Calu3 (cell line): ENCODE measurements around the gene CTBP1. TPM values are rescaled to one million over a fixed set of nuclear protein-coding genes. Genes with fewer than 3 reads are reported as not detected.

ENCODE experiments used
- BruUV-seq: library from RNA; stranded (reverse); fragments of 400-500 nt; replicated peaks from 2 replicates; lab custom pipeline; 2021; lab: Mats Ljungman, UMichigan
- CTCF ChIA-PET: fragments of 300-600 bp; sonication (Branson Sonifier 250); formaldehyde crosslinking; loops from one replicate; lab custom pipeline; 2022; ENCODE audit warnings: antibody characterized with exemption; lab: Charles Lee
- DNase-seq: peaks from one replicate; pipeline ENCODE4 v3.0.0; 2022
- H3K27ac Mint-ChIP-seq: one replicate; pipeline ENCODE4 v1.8.0; 2022; ENCODE audit warnings: mixed read lengths; ENCODE audit not compliant: unreplicated experiment
- H3K27me3 Mint-ChIP-seq: one replicate; pipeline ENCODE4 v1.8.0; 2022; ENCODE audit warnings: mixed read lengths; ENCODE audit not compliant: unreplicated experiment
- H3K36me3 Mint-ChIP-seq: one replicate; pipeline ENCODE4 v1.8.0; 2022; ENCODE audit warnings: mild to moderate bottlenecking, moderate library complexity, mixed read lengths; ENCODE audit not compliant: insufficient read depth, unreplicated experiment
- H3K4me1 Mint-ChIP-seq: one replicate; pipeline ENCODE4 v1.8.0; 2022; ENCODE audit warnings: mild to moderate bottlenecking, low read depth, mixed read lengths; ENCODE audit not compliant: unreplicated experiment
- H3K4me3 Mint-ChIP-seq: one replicate; pipeline ENCODE4 v1.8.0; 2022; ENCODE audit warnings: mild to moderate bottlenecking, low read depth, moderate library complexity, mixed read lengths; ENCODE audit not compliant: unreplicated experiment
- H3K9me3 Mint-ChIP-seq: one replicate; pipeline ENCODE4 v1.8.0; 2022; ENCODE audit warnings: low read depth, mixed read lengths; ENCODE audit not compliant: unreplicated experiment
- intact Hi-C: fragments of 100-400 bp; cut with micrococcal nuclease; formaldehyde crosslinking; loops from one replicate; pipeline ENCODE4 v1.10.0; 2022; ENCODE audit not compliant: unreplicated experiment
- total RNA-seq: library from RNA; stranded (reverse); gene quantifications from 2 replicates; pipeline ENCODE4 v1.2.3, GENCODE V29; 2022
- TF ChIP-seq, protein P1 (sequence below): fragments of 200-600 bp; IDR thresholded peaks from one replicate; pipeline ENCODE4 v1.8.0; 2022; ENCODE audit warnings: antibody characterized with exemption; ENCODE audit not compliant: unreplicated experiment

The CTBP1 gene
- total RNA-seq, 1 experiment from 2014 or later = 115 TPM

DNA sequence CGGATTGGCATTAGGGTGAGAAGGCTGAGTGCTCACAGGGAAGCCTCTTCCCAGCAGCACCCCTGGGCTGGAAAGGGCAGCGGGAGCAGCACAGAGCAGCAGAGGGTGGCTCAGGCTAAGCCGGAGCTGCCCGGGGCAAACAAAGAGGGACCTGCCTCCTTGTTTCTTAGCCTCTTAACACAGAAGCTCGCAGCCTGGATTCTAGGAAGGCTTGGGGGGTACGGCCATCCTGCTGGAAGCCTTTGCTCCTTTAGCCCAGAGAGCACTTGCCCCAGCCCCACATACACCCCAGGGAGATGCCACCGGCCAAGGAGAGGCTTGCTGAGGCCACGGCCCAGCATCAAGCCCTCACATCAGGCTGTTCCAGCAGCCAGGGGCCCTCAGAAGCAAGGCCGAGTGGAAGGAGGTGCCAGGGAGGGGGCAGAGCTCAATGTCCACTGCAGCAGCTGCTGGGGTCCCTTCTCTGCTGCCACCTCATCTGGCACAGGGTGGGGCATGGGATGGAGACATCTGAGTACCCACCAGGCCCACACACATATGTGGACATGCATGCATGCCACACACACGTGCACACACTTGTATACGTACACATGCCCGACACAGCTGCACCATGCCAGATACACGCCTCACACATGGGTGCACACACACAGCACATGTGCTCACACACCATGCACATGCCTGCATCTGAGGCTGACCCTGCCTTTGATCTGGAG lies 56.3 kb downstream of the CTBP1 start:
- no peaks in the 10 kb centered on the region for H3K27me3 Mint-ChIP-seq
- TF ChIP-seq, protein P1, sequence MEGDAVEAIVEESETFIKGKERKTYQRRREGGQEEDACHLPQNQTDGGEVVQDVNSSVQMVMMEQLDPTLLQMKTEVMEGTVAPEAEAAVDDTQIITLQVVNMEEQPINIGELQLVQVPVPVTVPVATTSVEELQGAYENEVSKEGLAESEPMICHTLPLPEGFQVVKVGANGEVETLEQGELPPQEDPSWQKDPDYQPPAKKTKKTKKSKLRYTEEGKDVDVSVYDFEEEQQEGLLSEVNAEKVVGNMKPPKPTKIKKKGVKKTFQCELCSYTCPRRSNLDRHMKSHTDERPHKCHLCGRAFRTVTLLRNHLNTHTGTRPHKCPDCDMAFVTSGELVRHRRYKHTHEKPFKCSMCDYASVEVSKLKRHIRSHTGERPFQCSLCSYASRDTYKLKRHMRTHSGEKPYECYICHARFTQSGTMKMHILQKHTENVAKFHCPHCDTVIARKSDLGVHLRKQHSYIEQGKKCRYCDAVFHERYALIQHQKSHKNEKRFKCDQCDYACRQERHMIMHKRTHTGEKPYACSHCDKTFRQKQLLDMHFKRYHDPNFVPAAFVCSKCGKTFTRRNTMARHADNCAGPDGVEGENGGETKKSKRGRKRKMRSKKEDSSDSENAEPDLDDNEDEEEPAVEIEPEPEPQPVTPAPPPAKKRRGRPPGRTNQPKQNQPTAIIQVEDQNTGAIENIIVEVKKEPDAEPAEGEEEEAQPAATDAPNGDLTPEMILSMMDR = no peak
- DNase-seq = no peak
- no peaks in the 10 kb centered on the region for H3K9me3 Mint-ChIP-seq
- H3K4me3 Mint-ChIP-seq = no peak overlapping the region
- CTCF ChIA-PET = interaction anchor here (1.5 kb wide), 1 partner anchor 11 kb away, joined by 4 read pairs; no protein-coding TSS in a partner anchor
- no TSS peak for BruUV-seq
- no peaks in the 10 kb centered on the region for H3K36me3 Mint-ChIP-seq
- no peak overlapping the region for H3K27ac Mint-ChIP-seq
- no peaks in the 10 kb centered on the region for H3K4me1 Mint-ChIP-seq
- intact Hi-C loops = no loop called here

DNA sequence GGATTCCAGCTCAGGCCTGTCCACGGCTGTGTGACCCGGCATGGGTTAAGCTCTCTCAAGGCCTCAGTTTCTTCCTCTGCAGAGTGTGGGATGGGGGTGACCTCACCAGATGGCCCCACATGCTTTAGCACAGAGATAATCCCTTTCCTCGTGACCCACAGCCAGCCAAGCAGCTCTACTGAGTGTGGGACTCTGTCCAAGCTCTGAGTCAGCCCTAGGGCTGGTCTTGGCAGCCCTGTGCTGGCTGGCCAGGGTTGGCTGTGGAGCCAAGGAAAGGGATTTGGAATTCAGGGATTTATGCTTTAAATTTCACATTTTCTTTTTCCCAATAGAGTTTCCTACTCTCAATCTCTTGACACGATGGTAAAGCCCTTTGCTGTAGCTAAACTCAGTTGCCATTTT lies 56.8 kb downstream of the CTBP1 start:
- Mint-ChIP-seq H3K27me3 (no peaks in the 10 kb centered on the region), H3K4me3 (no peak overlapping the region), H3K27ac (no peak overlapping the region), H3K4me1 (no peaks in the 10 kb centered on the region), H3K36me3 (no peaks in the 10 kb centered on the region), H3K9me3 (no peaks in the 10 kb centered on the region)
- TF ChIP-seq, protein P1 = no peak
- intact Hi-C loops = no loop called here
- peak; percentile 66 for DNase-seq
- no TSS peak for BruUV-seq
- CTCF ChIA-PET = interaction anchor here (1.5 kb wide), 1 partner anchor 11 kb away, joined by 4 read pairs; no protein-coding TSS in a partner anchor

DNA sequence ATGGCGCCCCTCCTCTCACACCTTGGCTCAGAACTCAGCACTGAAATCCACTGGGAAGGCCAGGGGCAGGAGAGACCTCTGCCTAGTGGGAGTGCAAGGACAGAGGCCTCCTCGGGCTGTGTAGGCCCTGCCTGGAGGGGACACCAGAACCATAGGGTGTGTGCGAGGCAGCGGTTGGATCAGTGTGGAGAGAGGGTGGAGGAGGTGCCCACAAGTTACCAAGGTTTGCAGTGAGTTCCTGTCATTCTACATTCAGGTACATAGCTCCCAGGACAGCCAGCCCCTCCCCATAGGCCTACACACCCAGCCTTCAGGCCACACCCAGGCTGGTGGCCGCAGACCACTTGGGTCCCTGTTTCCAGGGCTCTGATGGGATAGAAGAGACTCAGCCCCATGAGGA lies 57.3 kb downstream of the CTBP1 start:
- DNase-seq = no peak
- Mint-ChIP-seq H3K4me1 (no peaks in the 10 kb centered on the region), H3K4me3 (no peak overlapping the region), H3K36me3 (no peaks in the 10 kb centered on the region), H3K27me3 (no peaks in the 10 kb centered on the region), H3K9me3 (no peaks in the 10 kb centered on the region), H3K27ac (peak overlapping the region; percentile 36)
- CTCF ChIA-PET = interaction anchor here (1.5 kb wide), 1 partner anchor 12 kb away, joined by 4 read pairs; no protein-coding TSS in a partner anchor
- BruUV-seq = no TSS peak
- TF ChIP-seq, protein P1 = no peak
- intact Hi-C loops = no loop called here

DNA sequence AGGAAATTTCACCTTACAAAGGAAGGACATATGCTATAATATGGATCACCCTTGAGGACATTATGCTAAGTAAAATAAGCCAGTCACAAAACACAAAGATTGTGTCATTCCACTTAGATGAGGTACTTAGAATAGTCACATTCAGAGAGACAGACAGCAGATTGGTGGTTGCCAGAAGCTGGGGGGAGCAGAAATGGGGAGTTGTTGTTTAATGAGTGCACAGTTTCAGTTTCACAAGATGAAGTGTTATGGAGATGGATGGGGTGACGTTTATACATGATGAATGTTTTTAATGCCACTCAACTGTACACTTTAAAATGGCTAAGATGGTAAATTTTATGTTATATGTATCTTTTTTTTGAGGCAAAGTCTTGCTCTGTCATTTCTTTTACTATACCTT lies 61.7 kb downstream of the CTBP1 start:
- BruUV-seq = no TSS peak
- TF ChIP-seq, protein P1 = no peak
- CTCF ChIA-PET = no interaction called here
- Mint-ChIP-seq H3K27ac (no peak overlapping the region), H3K27me3 (no peaks in the 10 kb centered on the region), H3K9me3 (no peaks in the 10 kb centered on the region), H3K36me3 (no peaks in the 10 kb centered on the region), H3K4me3 (no peak overlapping the region), H3K4me1 (no peaks in the 10 kb centered on the region)
- intact Hi-C loops = no loop called here
- DNase-seq = no peak
